Measurements from ENCODE around the gene MSANTD2. TPM values are rescaled to one million over a fixed set of nuclear protein-coding genes. Genes with fewer than 3 reads are reported as not detected.
A peak's percentile ranks its signal among the peaks of the same experiment; 100 is the strongest.

The MSANTD2 gene
- total and polyA plus RNA-seq, 9 of the 15 experiments (the other 6 are each of a cell fraction or from before 2014, with no cell fraction given) = 1.3 to 9.9 (median 5.3) TPM

GRCh38 chr11:124762105-124762623, 38.0 kb downstream of the MSANTD2 start, which contains the start of gene ESAM (continued):
- TF ChIP-seq E2F6 (IDR thresholded peaks at IDR 0.05; ENCODE audit: borderline replicate concordance in 1 of 2, extremely low read depth in 1 of 2, insufficient read depth in 1 of 2, insufficient read length in 1 of 2, low read depth in 1 of 2, low read length in 1 of 2, poor library complexity in 1 of 2, severe bottlenecking in 1 of 2) (peak; percentile 55 to 88), E2F1 (CRISPR knock-in tag; IDR thresholded peaks at IDR 0.05) (0 out of 2 replicates have a peak, but pooled peaks have one; percentile 19), NRF1 (conservative IDR thresholded peaks at IDR 0.05 in 1 of 2, IDR thresholded peaks at IDR 0.05 in 1 of 2) (peak; percentile 85 to 87), CREM (IDR thresholded peaks at IDR 0.05; ENCODE audit: low read depth) (no peak), CXXC5 (CRISPR knock-in tag; IDR thresholded peaks at IDR 0.05) (peak; percentile 17; the same call in 1 of the 2 replicates), PCBP1 (IDR thresholded peaks at IDR 0.05; ENCODE audit: low read depth, low read length, poor library complexity, severe bottlenecking) (peak; percentile 22), FOXM1 (IDR thresholded peaks at IDR 0.05; ENCODE audit: low read depth) (no peak), FOXM1 (CRISPR knock-in tag; IDR thresholded peaks at IDR 0.05; ENCODE audit: low read depth) (no peak), ZBTB7A (IDR thresholded peaks at IDR 0.05; ENCODE audit: borderline replicate concordance, control insufficient read depth, low read depth, low read length) (peak; percentile 86), L3MBTL2 (IDR thresholded peaks at IDR 0.05) (peak; percentile 63), CCNT2 (IDR thresholded peaks at IDR 0.05; ENCODE audit: borderline replicate concordance, extremely low read depth, insufficient read length, low read depth, low read length) (peak; percentile 27), ARID3A (IDR thresholded peaks at IDR 0.05; ENCODE audit: borderline replicate concordance, low read depth, low read length) (no peak)
